ENCODE measurements around the gene RTN4IP1. TPM values are rescaled to one million over a fixed set of nuclear protein-coding genes. Genes with fewer than 3 reads are reported as not detected.

The RTN4IP1 gene
- total RNA-seq, 2 donors from 2014 or later: 5.8 to 11.9 TPM

- Histone ChIP-seq H3K27ac (no peak overlapping the region), H3K9me3 (no peaks in the 10 kb centered on the region), H3K4me1 (no peaks in the 10 kb centered on the region), H3K27me3 (no peaks in the 10 kb centered on the region), H3K36me3 (no peaks in the 10 kb centered on the region), H3K4me3 (no peak overlapping the region)
- no peak for DNase-seq (ENCODE audit: low spot score)
- TF ChIP-seq, protein P1, sequence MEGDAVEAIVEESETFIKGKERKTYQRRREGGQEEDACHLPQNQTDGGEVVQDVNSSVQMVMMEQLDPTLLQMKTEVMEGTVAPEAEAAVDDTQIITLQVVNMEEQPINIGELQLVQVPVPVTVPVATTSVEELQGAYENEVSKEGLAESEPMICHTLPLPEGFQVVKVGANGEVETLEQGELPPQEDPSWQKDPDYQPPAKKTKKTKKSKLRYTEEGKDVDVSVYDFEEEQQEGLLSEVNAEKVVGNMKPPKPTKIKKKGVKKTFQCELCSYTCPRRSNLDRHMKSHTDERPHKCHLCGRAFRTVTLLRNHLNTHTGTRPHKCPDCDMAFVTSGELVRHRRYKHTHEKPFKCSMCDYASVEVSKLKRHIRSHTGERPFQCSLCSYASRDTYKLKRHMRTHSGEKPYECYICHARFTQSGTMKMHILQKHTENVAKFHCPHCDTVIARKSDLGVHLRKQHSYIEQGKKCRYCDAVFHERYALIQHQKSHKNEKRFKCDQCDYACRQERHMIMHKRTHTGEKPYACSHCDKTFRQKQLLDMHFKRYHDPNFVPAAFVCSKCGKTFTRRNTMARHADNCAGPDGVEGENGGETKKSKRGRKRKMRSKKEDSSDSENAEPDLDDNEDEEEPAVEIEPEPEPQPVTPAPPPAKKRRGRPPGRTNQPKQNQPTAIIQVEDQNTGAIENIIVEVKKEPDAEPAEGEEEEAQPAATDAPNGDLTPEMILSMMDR (IDR thresholded peaks at IDR 0.05): no peak
Observed at GRCh38 chr6:106522562-106523250, 106.6 kb downstream of the RTN4IP1 start.

Other genes with a start within 250 kb of the RTN4IP1 start
- gene QRSL1, start 80 bp upstream of the RTN4IP1 start, total RNA-seq: 10 to 100 TPM in 1 of 2 donors, 1 to 10 TPM in 1; 7.0 to 17.1 TPM